ENCODE data around the gene CLCN6. TPM values are rescaled to one million over a fixed set of nuclear protein-coding genes. Genes with fewer than 3 reads are reported as not detected.

CLCN6 gene
- total and polyA plus RNA-seq, 7 donors: 3.0 to 19.7 (median 16.0) TPM

DNA sequence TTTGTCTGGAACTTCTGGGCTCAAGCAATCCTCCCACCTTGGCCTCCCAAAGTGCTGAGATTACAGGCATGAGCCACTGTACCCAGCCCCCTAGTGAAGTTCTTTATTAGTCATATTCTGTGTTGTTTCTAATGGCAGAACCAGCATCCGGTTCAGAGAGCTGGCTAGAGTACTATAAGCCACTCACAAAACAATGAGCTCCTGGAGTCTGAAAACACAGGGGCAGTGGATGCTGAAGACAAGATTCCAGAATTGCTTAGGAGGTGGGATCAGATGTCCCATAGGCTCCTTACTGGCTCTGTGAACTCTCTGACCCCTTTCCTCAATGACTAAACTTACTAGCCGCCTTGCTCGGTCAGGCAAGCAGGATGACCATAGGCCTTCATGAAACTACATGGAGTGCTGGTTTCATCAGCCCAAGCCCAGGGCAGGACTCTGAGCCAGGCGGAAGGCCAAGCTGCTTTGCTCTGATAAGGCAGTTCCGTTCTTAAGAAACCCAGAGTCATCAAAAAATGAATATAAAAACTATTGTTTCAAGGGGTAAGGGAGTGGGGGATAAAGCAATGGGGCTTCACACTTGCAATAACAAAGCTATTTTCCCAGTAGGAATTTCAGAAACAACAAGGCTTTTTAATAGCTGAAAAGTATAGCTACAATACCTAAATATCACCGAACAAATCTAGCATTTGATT, 8.3 kb upstream of the CLCN6 start:
- H3K4me3 ChIP-seq: no peak overlapping the region
- peak; percentile 58 for DNase-seq
- intact Hi-C loops (cut with DNase I): no loop called here
- no peaks in the 10 kb centered on the region for H3K9me3 ChIP-seq
- peaks cover 0 to 14% (median 11%) of the 10 kb centered on the region in 4 donors for H3K4me1 ChIP-seq
- TF ChIP-seq POLR2A (IDR thresholded peaks at IDR 0.05) (no peak), EP300 (IDR thresholded peaks at IDR 0.05) (no peak), POLR2AphosphoS5 (IDR thresholded peaks at IDR 0.05) (no peak)
- TF ChIP-seq, protein P1, sequence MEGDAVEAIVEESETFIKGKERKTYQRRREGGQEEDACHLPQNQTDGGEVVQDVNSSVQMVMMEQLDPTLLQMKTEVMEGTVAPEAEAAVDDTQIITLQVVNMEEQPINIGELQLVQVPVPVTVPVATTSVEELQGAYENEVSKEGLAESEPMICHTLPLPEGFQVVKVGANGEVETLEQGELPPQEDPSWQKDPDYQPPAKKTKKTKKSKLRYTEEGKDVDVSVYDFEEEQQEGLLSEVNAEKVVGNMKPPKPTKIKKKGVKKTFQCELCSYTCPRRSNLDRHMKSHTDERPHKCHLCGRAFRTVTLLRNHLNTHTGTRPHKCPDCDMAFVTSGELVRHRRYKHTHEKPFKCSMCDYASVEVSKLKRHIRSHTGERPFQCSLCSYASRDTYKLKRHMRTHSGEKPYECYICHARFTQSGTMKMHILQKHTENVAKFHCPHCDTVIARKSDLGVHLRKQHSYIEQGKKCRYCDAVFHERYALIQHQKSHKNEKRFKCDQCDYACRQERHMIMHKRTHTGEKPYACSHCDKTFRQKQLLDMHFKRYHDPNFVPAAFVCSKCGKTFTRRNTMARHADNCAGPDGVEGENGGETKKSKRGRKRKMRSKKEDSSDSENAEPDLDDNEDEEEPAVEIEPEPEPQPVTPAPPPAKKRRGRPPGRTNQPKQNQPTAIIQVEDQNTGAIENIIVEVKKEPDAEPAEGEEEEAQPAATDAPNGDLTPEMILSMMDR (IDR thresholded peaks at IDR 0.05): no peak
- H3K36me3 ChIP-seq: peaks cover 33 to 79% (median 39%) of the 10 kb centered on the region in 4 donors
- peak overlapping the region in 2 of 4 donors; percentile 9 to 32 for H3K27ac ChIP-seq
- no peaks in the 10 kb centered on the region for H3K27me3 ChIP-seq
- 88 to 92% methylated on average over 6 of the region's 6 CpGs for WGBS, 2 donors

DNA sequence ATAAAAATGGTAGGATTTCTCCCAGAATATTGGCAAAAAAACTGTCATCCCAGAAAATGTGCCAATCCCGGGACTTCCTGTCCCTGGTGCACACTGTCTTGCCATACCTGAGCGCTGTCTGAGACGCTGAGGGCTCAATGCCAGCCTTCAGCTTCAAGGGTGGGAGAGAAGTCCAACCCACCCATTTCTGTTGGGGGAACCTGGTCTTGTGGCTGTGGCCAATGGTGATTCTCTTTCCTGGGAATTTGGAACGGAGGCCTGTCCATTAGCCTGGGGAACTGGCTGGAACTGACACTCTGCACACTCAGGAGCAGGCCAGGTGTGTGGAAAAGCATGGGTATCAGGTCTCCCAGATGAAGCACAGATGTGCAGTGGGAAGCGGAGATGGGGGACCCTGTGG, 6.9 kb upstream of the CLCN6 start:
- no peak overlapping the region for H3K4me3 ChIP-seq
- peaks cover 27 to 66% (median 32%) of the 10 kb centered on the region in 4 donors for H3K36me3 ChIP-seq
- peak; percentile 37 for DNase-seq
- no peak overlapping the region for H3K27ac ChIP-seq
- TF ChIP-seq, protein P1 (IDR thresholded peaks at IDR 0.05): no peak
- TF ChIP-seq POLR2AphosphoS5 (IDR thresholded peaks at IDR 0.05): no peak
- no peak for TF ChIP-seq POLR2A (IDR thresholded peaks at IDR 0.05)
- TF ChIP-seq EP300 (IDR thresholded peaks at IDR 0.05): no peak
- no peaks in the 10 kb centered on the region for H3K9me3 ChIP-seq
- 96 to 97% methylated on average over 5 of the region's 5 CpGs for WGBS, 2 donors
- intact Hi-C loops (cut with DNase I): no loop called here
- peaks cover 0 to 28% (median 24%) of the 10 kb centered on the region in 4 donors for H3K4me1 ChIP-seq
- H3K27me3 ChIP-seq: no peaks in the 10 kb centered on the region

DNA sequence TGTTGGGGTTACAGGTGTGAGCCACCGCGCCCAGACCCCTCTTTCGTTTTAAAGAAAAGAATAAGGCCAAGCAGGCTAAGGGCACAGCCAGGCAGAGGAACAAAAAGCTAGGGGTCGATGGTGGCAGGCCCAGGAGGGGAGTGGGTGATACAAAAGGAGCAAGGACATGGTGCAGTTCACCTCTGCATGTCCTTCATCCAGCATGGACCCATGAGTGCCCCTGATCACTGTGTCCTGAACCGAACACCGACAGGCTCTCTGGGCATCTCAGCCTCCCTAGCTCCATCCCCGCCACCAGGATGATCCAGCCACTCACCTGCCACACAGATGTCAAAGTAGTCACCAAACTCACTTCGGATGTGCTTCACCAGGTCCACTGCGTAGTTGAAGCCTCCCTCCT, 6.1 kb upstream of the CLCN6 start:
- 95 to 98% methylated on average over 9 of the region's 9 CpGs for WGBS, 2 donors

DNA sequence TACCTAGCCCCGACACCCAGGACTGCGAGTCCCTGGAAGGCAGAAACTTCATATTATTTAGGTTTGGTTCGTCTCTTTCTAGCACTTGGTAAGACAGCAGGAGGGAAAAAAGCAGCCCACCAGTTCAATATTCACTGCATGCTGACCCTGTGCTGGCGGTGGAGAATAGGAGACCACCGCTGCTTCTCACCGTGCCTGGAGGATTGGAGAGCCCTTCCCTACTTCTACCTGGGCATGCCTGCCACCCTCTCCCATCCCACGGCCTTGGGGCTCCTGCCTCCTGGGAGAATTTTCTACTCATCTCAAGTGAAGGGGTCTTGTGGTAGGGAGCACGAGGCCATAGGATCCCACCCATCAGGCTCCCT, 5.6 kb upstream of the CLCN6 start:
- WGBS, 2 donors: 89 to 97% methylated on average over 8 of the region's 8 CpGs
- intact Hi-C loops (cut with DNase I): loop anchor here (5.0 to 10.0 kb wide), 2 partner anchors 148 to 526 kb away; partner anchors contain the start of genes FBXO2, FBXO44 and UBIAD1

More for the DNA sequence above, 6.1 kb upstream of the CLCN6 start:
- Histone ChIP-seq H3K36me3 (peaks cover 22 to 58% (median 24%) of the 10 kb centered on the region in 4 donors), H3K27me3 (no peaks in the 10 kb centered on the region), H3K4me1 (peaks cover 0 to 36% (median 32%) of the 10 kb centered on the region in 4 donors), H3K27ac (no peak overlapping the region), H3K9me3 (no peaks in the 10 kb centered on the region), H3K4me3 (no peak overlapping the region)
- no peak for TF ChIP-seq POLR2A (IDR thresholded peaks at IDR 0.05)
- TF ChIP-seq POLR2AphosphoS5 (IDR thresholded peaks at IDR 0.05): no peak
- TF ChIP-seq EP300 (IDR thresholded peaks at IDR 0.05): no peak
- TF ChIP-seq, protein P1 (IDR thresholded peaks at IDR 0.05): no peak
- DNase-seq: peak; percentile 45
- intact Hi-C loops (cut with DNase I): loop anchor here (5.0 to 10.0 kb wide), 2 partner anchors 148 to 525 kb away; partner anchors contain the start of genes FBXO2, FBXO44 and UBIAD1

More for the DNA sequence above, 5.6 kb upstream of the CLCN6 start:
- peaks cover 17 to 53% (median 20%) of the 10 kb centered on the region in 4 donors for H3K36me3 ChIP-seq
- DNase-seq: no peak
- peaks cover 0 to 39% (median 36%) of the 10 kb centered on the region in 4 donors for H3K4me1 ChIP-seq
- no peaks in the 10 kb centered on the region for H3K27me3 ChIP-seq
- TF ChIP-seq POLR2A (IDR thresholded peaks at IDR 0.05) (no peak), POLR2AphosphoS5 (IDR thresholded peaks at IDR 0.05) (no peak), EP300 (IDR thresholded peaks at IDR 0.05) (no peak)
- TF ChIP-seq, protein P1 (IDR thresholded peaks at IDR 0.05): no peak
- H3K9me3 ChIP-seq: no peaks in the 10 kb centered on the region
- no peak overlapping the region for H3K27ac ChIP-seq
- no peak overlapping the region for H3K4me3 ChIP-seq
